ENCODE results near the gene SAMHD1. TPM values are rescaled to one million over a fixed set of nuclear protein-coding genes. Genes with fewer than 3 reads are reported as not detected.
A peak's percentile ranks its signal among the peaks of the same experiment; 100 is the strongest.

Gene SAMHD1
- total and polyA plus RNA-seq, 11 donors, result 13.9 to 164 (median 39.6) TPM

- 32 to 35% (median 35%) methylated on average over 11 of the region's 11 CpGs for WGBS, 4 donors
- peak overlapping the region; percentile 77 to 98 (median 90) for H3K27ac ChIP-seq
- H3K4me1 ChIP-seq, result peaks cover 0 to 65% (median 8%) of the 10 kb centered on the region in 12 donors
- H3K4me3 ChIP-seq, result peak overlapping the region in 11 of 12 donors; percentile 23 to 100 (median 93)
- DNase-seq (no peak), ATAC-seq (peak in 1 of 4 donors; percentile 2)
- intact Hi-C loops (cut with DNase I), result loop anchor here in 2 of 10 donors (5.0 kb wide), 2 partner anchors 140 to 225 kb away; partner anchors contain the start of genes MROH8 (in 1 of the 2) and RPN2 (in 1 of the 2)
- H3K9me3 ChIP-seq, result no peaks in the 10 kb centered on the region
- TF ChIP-seq CTCF (IDR thresholded peaks at IDR 0.05), result no peak
- no peak for TF ChIP-seq POLR2A (IDR thresholded peaks at IDR 0.05)
- no peaks in the 10 kb centered on the region for H3K36me3 ChIP-seq
- H3K27me3 ChIP-seq, result no peaks in the 10 kb centered on the region
These were observed 651 bp upstream of the SAMHD1 start for GRCh38 chr20:36951979-36952738.

- 4 to 7% (median 5%) methylated on average over 13 to 24 of the region's 24 CpGs for WGBS, 4 donors
- intact Hi-C loops (cut with DNase I), result loop anchor here in 2 of 10 donors (5.0 kb wide), 2 partner anchors 142 to 227 kb away; partner anchors contain the start of genes MROH8 (in 1 of the 2) and RPN2 (in 1 of the 2)
- peaks cover 3 to 65% (median 11%) of the 10 kb centered on the region in 12 donors for H3K4me1 ChIP-seq
These were observed 902 bp downstream of the SAMHD1 start for GRCh38 chr20:36950414-36951197.

GRCh38 chr20:36941401-36941835, 10.1 kb downstream of the SAMHD1 start:
- no peak overlapping the region for H3K4me3 ChIP-seq
- intact Hi-C loops (cut with DNase I), result no loop called here
- no peaks in the 10 kb centered on the region for H3K9me3 ChIP-seq
- H3K4me1 ChIP-seq, result peaks cover 10 to 98% (median 35%) of the 10 kb centered on the region in 12 donors
- ATAC-seq (no peak), DNase-seq (peak in 1 of 5 donors; percentile 41)
- no peaks in the 10 kb centered on the region for H3K27me3 ChIP-seq
- TF ChIP-seq CTCF (IDR thresholded peaks at IDR 0.05), result no peak
- no peak for TF ChIP-seq POLR2A (IDR thresholded peaks at IDR 0.05)
- 55 to 82% (median 68%) methylated on average over 1 of the region's 1 CpG for WGBS, 4 donors
- peak overlapping the region in 9 of 12 donors; percentile 1 to 76 (median 15) for H3K27ac ChIP-seq
- peaks cover 0 to 99% (median 41%) of the 10 kb centered on the region in 9 donors for H3K36me3 ChIP-seq

More at GRCh38 chr20:36950414-36951197, 902 bp downstream of the SAMHD1 start:
- Histone ChIP-seq H3K36me3 (peaks cover 0 to 13% (median 8%) of the 10 kb centered on the region in 9 donors), H3K9me3 (no peaks in the 10 kb centered on the region), H3K4me3 (peak overlapping the region; percentile 85 to 100 (median 93)), H3K27ac (peak overlapping the region; percentile 83 to 98 (median 90)), H3K27me3 (no peaks in the 10 kb centered on the region)
- TF ChIP-seq CTCF (IDR thresholded peaks at IDR 0.05) (no peak), POLR2A (IDR thresholded peaks at IDR 0.05) (no peak)
- DNase-seq (peak in 2 of 5 donors; percentile 35 to 36), ATAC-seq (peak in 1 of 4 donors; percentile 19)
